HEK293 (cell line): ENCODE results near the gene MAP3K12.

Experiments
- CTCF ChIA-PET: fragments of 350-600 bp; formaldehyde crosslinking; extraction: SDS; loops from one replicate; lab custom pipeline; 2021; ENCODE audit warnings: antibody characterized with exemption; lab: Yijun Ruan, JAX
- POLR2A ChIA-PET: fragments of 300-600 bp; formaldehyde crosslinking; extraction: SDS; loops from one replicate; lab custom pipeline; 2020; ENCODE audit warnings: antibody characterized with exemption, inconsistent platforms; lab: Yijun Ruan, JAX
- H3K27ac ChIP-seq: fragments of 200-500 bp; sonication (Bioruptor generic); 2 replicates; pipeline ENCODE4 v1.5.1; 2014; ENCODE audit warnings: low read depth, low read length, control low read depth, inconsistent platforms; ENCODE audit errors: extremely low read depth
- H3K36me3 ChIP-seq, 2 experiments: fragments of 200-500 bp in 1 of 2; sonication (Bioruptor generic) in 1 of 2; 1 replicate in 1 of 2; 2 replicates in 1 of 2; pipeline ENCODE4 v1.5.1; 2014 to 2017; ENCODE audit warnings: inconsistent platforms in 2 of 2, low read length in 2 of 2; ENCODE audit not compliant: control insufficient read depth in 2 of 2, insufficient read depth in 1 of 2
- H3K4me1 ChIP-seq: fragments of 200-500 bp; sonication (Bioruptor generic); 2 replicates; pipeline ENCODE4 v1.5.1; 2014; ENCODE audit warnings: mild to moderate bottlenecking, low read length, inconsistent platforms; ENCODE audit not compliant: control insufficient read depth, insufficient read depth
- H3K4me3 ChIP-seq: 2 replicates; pipeline ENCODE4 v1.5.1; 2011; ENCODE audit warnings: low read depth, mild to moderate bottlenecking, control low read depth, low read length, moderate library complexity
- H3K9me3 ChIP-seq: fragments of 200-500 bp; sonication (Bioruptor generic); 2 replicates; pipeline ENCODE4 v1.5.1; 2014; ENCODE audit warnings: low read depth, low read length, inconsistent platforms; ENCODE audit not compliant: control insufficient read depth, insufficient read depth
- EGR2 ChIP-seq: fragments of 450-650 bp; formaldehyde crosslinking; IDR thresholded peaks from 2 replicates; pipeline ENCODE4 v1.5.1; 2016; ENCODE audit warnings: low read depth, missing biosample characterization, missing genetic modification characterization
- FEZF1 ChIP-seq: fragments of 450-650 bp; formaldehyde crosslinking; IDR thresholded peaks from 2 replicates; pipeline ENCODE4 v1.5.1; 2016; ENCODE audit warnings: missing biosample characterization, missing genetic modification characterization
- RBAK ChIP-seq: fragments of 450-650 bp; formaldehyde crosslinking; IDR thresholded peaks from 2 replicates; pipeline ENCODE4 v1.5.1; 2016; ENCODE audit warnings: missing biosample characterization, missing genetic modification characterization
- SP2 ChIP-seq: fragments of 450-650 bp; formaldehyde crosslinking; IDR thresholded peaks from 2 replicates; pipeline ENCODE4 v1.5.1; 2016; ENCODE audit warnings: missing biosample characterization, missing genetic modification characterization
- ZBTB10 ChIP-seq: fragments of 450-650 bp; formaldehyde crosslinking; IDR thresholded peaks from 2 replicates; pipeline ENCODE4 v1.5.1; 2016; ENCODE audit warnings: missing biosample characterization, missing genetic modification characterization
- ZBTB8A ChIP-seq: fragments of 450-650 bp; formaldehyde crosslinking; IDR thresholded peaks from 2 replicates; pipeline ENCODE4 v1.5.1; 2016; ENCODE audit warnings: missing biosample characterization, missing genetic modification characterization
- ZFP41 ChIP-seq: fragments of 450-650 bp; formaldehyde crosslinking; IDR thresholded peaks from 2 replicates; pipeline ENCODE4 v1.5.1; 2016; ENCODE audit warnings: missing biosample characterization, missing genetic modification characterization, borderline replicate concordance
- ZFP69B ChIP-seq: fragments of 450-650 bp; formaldehyde crosslinking; IDR thresholded peaks from 2 replicates; pipeline ENCODE4 v1.5.1; 2016; ENCODE audit warnings: missing biosample characterization, missing genetic modification characterization
- ZNF112 ChIP-seq: fragments of 450-650 bp; formaldehyde crosslinking; IDR thresholded peaks from 2 replicates; pipeline ENCODE4 v1.5.0; 2017; ENCODE audit warnings: missing biosample characterization, missing genetic modification characterization
- ZNF140 ChIP-seq: fragments of 450-650 bp; formaldehyde crosslinking; IDR thresholded peaks from 2 replicates; pipeline ENCODE4 v1.5.1; 2016; ENCODE audit warnings: missing biosample characterization, missing genetic modification characterization
- ZNF146 ChIP-seq: fragments of 450-650 bp; formaldehyde crosslinking; IDR thresholded peaks from 2 replicates; pipeline ENCODE4 v1.5.1; 2016; ENCODE audit warnings: missing biosample characterization, missing genetic modification characterization
- ZNF155 ChIP-seq: fragments of 450-650 bp; formaldehyde crosslinking; IDR thresholded peaks from 2 replicates; pipeline ENCODE4 v1.5.1; 2016; ENCODE audit warnings: missing biosample characterization, missing genetic modification characterization
- ZNF18 ChIP-seq: fragments of 450-650 bp; formaldehyde crosslinking; IDR thresholded peaks from 2 replicates; pipeline ENCODE4 v1.5.1; 2016; ENCODE audit warnings: missing biosample characterization, missing genetic modification characterization
- ZNF184 ChIP-seq: fragments of 450-650 bp; IDR thresholded peaks from 2 replicates; pipeline ENCODE4 v1.5.1; 2018; ENCODE audit warnings: missing biosample characterization, mild to moderate bottlenecking, missing genetic modification characterization
- ZNF19 ChIP-seq: fragments of 450-650 bp; formaldehyde crosslinking; IDR thresholded peaks from 2 replicates; pipeline ENCODE4; 2016; ENCODE audit warnings: missing biosample characterization, missing genetic modification characterization, low read depth
- ZNF248 ChIP-seq: fragments of 450-650 bp; formaldehyde crosslinking; IDR thresholded peaks from 2 replicates; pipeline ENCODE4 v1.5.1; 2017; ENCODE audit warnings: missing biosample characterization, missing genetic modification characterization
- ZNF266 ChIP-seq: fragments of 450-650 bp; formaldehyde crosslinking; IDR thresholded peaks from 2 replicates; pipeline ENCODE4 v1.5.1; 2016; ENCODE audit warnings: missing biosample characterization, missing genetic modification characterization, low read depth
- ZNF292 ChIP-seq: fragments of 450-650 bp; formaldehyde crosslinking; IDR thresholded peaks from 2 replicates; pipeline ENCODE4 v1.5.1; 2016; ENCODE audit warnings: low read depth, missing biosample characterization, missing genetic modification characterization, borderline replicate concordance
- ZNF366 ChIP-seq: fragments of 450-650 bp; formaldehyde crosslinking; conservative IDR thresholded peaks from 2 replicates; pipeline ENCODE4 v1.5.1; 2016; ENCODE audit warnings: missing biosample characterization, missing genetic modification characterization
- ZNF391 ChIP-seq: fragments of 450-650 bp; formaldehyde crosslinking; IDR thresholded peaks from 2 replicates; pipeline ENCODE4 v1.5.1; 2016; ENCODE audit warnings: low read depth, missing biosample characterization, missing genetic modification characterization, borderline replicate concordance
- ZNF560 ChIP-seq: fragments of 450-650 bp; formaldehyde crosslinking; IDR thresholded peaks from 2 replicates; pipeline ENCODE4 v1.5.1; 2017; ENCODE audit warnings: missing biosample characterization, missing genetic modification characterization, borderline replicate concordance
- ZNF629 ChIP-seq: fragments of 450-650 bp; formaldehyde crosslinking; IDR thresholded peaks from 2 replicates; pipeline ENCODE4 v1.5.1; 2017; ENCODE audit warnings: missing biosample characterization, missing genetic modification characterization
- ZNF660 ChIP-seq: fragments of 450-650 bp; IDR thresholded peaks from 2 replicates; pipeline ENCODE4 v1.5.1; 2018; ENCODE audit warnings: missing biosample characterization, mild to moderate bottlenecking, missing genetic modification characterization
- TF ChIP-seq, protein P1 (sequence below): fragments of 450-650 bp; formaldehyde crosslinking; IDR thresholded peaks from 2 replicates; pipeline ENCODE4 v1.5.1; 2016; ENCODE audit warnings: missing biosample characterization, missing genetic modification characterization
- TF ChIP-seq, protein P2 (sequence below): fragments of 450-650 bp; IDR thresholded peaks from 2 replicates; pipeline ENCODE4 v1.5.1; 2018; ENCODE audit warnings: missing biosample characterization, missing genetic modification characterization

Gene MAP3K12

GRCh38 chr12:53530061-53530460 is 30.8 kb upstream of the MAP3K12 start:
- no peak for TF ChIP-seq SP2 (tag by site-specific recombination)
- TF ChIP-seq, protein P1, sequence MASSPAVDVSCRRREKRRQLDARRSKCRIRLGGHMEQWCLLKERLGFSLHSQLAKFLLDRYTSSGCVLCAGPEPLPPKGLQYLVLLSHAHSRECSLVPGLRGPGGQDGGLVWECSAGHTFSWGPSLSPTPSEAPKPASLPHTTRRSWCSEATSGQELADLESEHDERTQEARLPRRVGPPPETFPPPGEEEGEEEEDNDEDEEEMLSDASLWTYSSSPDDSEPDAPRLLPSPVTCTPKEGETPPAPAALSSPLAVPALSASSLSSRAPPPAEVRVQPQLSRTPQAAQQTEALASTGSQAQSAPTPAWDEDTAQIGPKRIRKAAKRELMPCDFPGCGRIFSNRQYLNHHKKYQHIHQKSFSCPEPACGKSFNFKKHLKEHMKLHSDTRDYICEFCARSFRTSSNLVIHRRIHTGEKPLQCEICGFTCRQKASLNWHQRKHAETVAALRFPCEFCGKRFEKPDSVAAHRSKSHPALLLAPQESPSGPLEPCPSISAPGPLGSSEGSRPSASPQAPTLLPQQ (tag by site-specific recombination): no peak
- TF ChIP-seq ZBTB8A (tag by site-specific recombination): no peak
- TF ChIP-seq ZNF140 (tag by site-specific recombination): no peak
- TF ChIP-seq ZFP41: no peak
- no peak for TF ChIP-seq ZNF629 (tag by site-specific recombination)
- TF ChIP-seq ZNF391 (tag by site-specific recombination): no peak
- no peak for TF ChIP-seq ZNF366 (tag by site-specific recombination)
- TF ChIP-seq ZFP69B (tag by site-specific recombination): no peak
- ChIA-PET CTCF (interaction anchor here (0.7 kb wide), 1 partner anchor 13 kb away, joined by 4 read pairs; no protein-coding TSS in a partner anchor), POLR2A (interaction anchor here (0.7 kb wide), 1 partner anchor 195 kb away, joined by 5 read pairs; no protein-coding TSS in a partner anchor)
- Histone ChIP-seq H3K4me1 (no peaks in the 10 kb centered on the region), H3K27ac (no peak overlapping the region), H3K9me3 (no peaks in the 10 kb centered on the region), H3K36me3 (peaks cover 34 to 43% of the 10 kb centered on the region in 2 experiments), H3K4me3 (no peak overlapping the region)

- no peak overlapping the region for H3K4me3 ChIP-seq
- no peak for TF ChIP-seq ZNF146 (tag by site-specific recombination)
- TF ChIP-seq FEZF1 (tag by site-specific recombination): no peak
- no peak for TF ChIP-seq ZNF19 (tag by site-specific recombination)
- TF ChIP-seq ZNF266 (tag by site-specific recombination): no peak
- TF ChIP-seq RBAK (tag by site-specific recombination): no peak
- TF ChIP-seq, all 188 proteins: peak for 0
- ChIA-PET POLR2A (no interaction called here), CTCF (interaction anchor here (0.9 kb wide), 1 partner anchor 16 kb away, joined by 3 read pairs; no protein-coding TSS in a partner anchor)
- Histone ChIP-seq H3K4me1 (no peaks in the 10 kb centered on the region), H3K9me3 (no peaks in the 10 kb centered on the region), H3K27ac (no peak overlapping the region), H3K36me3 (peaks cover 24 to 54% of the 10 kb centered on the region in 2 experiments; a peak in 2 of 3 replicates)
These were observed 25.2 kb upstream of the MAP3K12 start for GRCh38 chr12:53524476-53524875.

DNA sequence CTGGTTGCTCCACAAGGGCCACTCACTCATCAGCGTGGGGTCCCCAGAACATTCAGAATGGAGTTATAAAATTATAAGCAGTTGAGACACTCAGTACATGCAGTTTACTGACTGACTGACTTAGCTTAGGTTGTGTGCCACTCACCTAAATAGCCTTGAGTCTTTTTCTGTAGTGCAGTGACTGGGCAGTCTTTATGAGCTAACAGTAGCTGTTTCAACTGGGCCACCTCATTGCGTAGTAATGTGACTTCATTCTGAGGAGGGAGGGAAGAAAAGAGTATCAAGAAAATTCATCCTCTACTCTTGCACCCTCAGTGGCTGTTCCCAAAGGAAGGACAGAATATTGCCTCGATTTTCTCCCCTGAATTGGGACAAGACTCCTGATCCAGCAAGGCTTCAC is 23.9 kb upstream of the MAP3K12 start:
- H3K4me1 ChIP-seq: no peaks in the 10 kb centered on the region
- CTCF ChIA-PET: interaction anchor here (0.6 to 2.2 kb wide), 4 partner anchors 10 to 202 kb away, joined by 3 to 13 read pairs (median 3); no protein-coding TSS in a partner anchor
- no peak overlapping the region for H3K27ac ChIP-seq
- no peak overlapping the region for H3K4me3 ChIP-seq
- peaks cover 24 to 57% of the 10 kb centered on the region in 2 experiments; a peak in 2 of 3 replicates for H3K36me3 ChIP-seq
- no peaks in the 10 kb centered on the region for H3K9me3 ChIP-seq
- POLR2A ChIA-PET: no interaction called here
- TF ChIP-seq ZNF184 (tag by site-specific recombination) (no peak), ZBTB10 (tag by site-specific recombination) (no peak), ZNF292 (tag by site-specific recombination) (no peak), ZNF248 (no peak), ZNF155 (tag by site-specific recombination) (no peak), ZNF112 (no peak), EGR2 (tag by site-specific recombination) (no peak), ZNF18 (tag by site-specific recombination) (no peak), ZNF660 (tag by site-specific recombination) (no peak), ZNF560 (tag by site-specific recombination) (no peak)
- TF ChIP-seq, protein P2, sequence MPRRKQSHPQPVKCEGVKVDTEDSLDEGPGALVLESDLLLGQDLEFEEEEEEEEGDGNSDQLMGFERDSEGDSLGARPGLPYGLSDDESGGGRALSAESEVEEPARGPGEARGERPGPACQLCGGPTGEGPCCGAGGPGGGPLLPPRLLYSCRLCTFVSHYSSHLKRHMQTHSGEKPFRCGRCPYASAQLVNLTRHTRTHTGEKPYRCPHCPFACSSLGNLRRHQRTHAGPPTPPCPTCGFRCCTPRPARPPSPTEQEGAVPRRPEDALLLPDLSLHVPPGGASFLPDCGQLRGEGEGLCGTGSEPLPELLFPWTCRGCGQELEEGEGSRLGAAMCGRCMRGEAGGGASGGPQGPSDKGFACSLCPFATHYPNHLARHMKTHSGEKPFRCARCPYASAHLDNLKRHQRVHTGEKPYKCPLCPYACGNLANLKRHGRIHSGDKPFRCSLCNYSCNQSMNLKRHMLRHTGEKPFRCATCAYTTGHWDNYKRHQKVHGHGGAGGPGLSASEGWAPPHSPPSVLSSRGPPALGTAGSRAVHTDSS: no peak
